ENCODE measurements around the gene DNAJB12. TPM values are rescaled to one million over a fixed set of nuclear protein-coding genes. Genes with fewer than 3 reads are reported as not detected.
"Not testable (repeated sequence)": the region's sequence is repeated elsewhere in the genome, so short reads cannot be mapped to it uniquely, and the experiment has no call there.

Gene DNAJB12
- total RNA-seq, 2 donors from 2014 or later = 36.9 to 38.5 TPM

DNA sequence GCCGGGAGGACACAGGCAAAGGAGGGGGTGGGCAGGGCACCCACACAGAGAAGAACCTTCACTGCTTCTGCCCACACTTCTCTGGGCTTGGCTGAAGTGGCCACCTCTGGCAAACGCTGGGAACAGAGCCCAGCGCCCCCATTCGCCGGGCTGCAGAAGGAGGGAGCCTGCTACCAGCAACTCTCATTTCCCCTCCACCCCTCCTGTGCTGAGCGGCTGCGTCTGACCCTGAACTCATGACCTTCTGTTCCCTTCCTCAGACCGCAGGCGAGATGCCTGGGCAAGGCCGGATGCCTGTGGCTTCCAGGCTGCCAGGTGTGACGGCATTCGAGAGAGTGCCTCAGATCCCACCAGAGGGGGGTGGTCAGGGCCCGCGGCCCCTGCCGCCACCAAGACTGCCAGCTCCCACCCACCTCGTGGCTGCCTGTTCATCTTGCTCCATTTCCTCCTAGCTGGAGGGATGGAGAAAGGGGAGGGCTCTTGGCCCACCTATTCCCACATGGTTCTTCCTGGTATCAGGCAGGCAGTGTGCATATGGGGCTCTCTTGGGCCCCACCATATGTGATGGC, 19.8 kb downstream of the DNAJB12 start:
- DNase-seq = peak; percentile 75 to 89
- no peak for ATAC-seq
- intact Hi-C loops (cut with DNase I, micrococcal nuclease) = loop anchor here in 1 of 2 donors (10.0 kb wide), 3 partner anchors 60 to 290 kb away; partner anchors contain the start of gene DDIT4

GRCh38 chr10:72334196-72334824, 20.4 kb downstream of the DNAJB12 start:
- ATAC-seq = no peak
- no peak for DNase-seq
- intact Hi-C loops (cut with DNase I, micrococcal nuclease) = loop anchor here in 1 of 2 donors (10.0 kb wide), 3 partner anchors 60 to 290 kb away; partner anchors contain the start of gene DDIT4

DNA sequence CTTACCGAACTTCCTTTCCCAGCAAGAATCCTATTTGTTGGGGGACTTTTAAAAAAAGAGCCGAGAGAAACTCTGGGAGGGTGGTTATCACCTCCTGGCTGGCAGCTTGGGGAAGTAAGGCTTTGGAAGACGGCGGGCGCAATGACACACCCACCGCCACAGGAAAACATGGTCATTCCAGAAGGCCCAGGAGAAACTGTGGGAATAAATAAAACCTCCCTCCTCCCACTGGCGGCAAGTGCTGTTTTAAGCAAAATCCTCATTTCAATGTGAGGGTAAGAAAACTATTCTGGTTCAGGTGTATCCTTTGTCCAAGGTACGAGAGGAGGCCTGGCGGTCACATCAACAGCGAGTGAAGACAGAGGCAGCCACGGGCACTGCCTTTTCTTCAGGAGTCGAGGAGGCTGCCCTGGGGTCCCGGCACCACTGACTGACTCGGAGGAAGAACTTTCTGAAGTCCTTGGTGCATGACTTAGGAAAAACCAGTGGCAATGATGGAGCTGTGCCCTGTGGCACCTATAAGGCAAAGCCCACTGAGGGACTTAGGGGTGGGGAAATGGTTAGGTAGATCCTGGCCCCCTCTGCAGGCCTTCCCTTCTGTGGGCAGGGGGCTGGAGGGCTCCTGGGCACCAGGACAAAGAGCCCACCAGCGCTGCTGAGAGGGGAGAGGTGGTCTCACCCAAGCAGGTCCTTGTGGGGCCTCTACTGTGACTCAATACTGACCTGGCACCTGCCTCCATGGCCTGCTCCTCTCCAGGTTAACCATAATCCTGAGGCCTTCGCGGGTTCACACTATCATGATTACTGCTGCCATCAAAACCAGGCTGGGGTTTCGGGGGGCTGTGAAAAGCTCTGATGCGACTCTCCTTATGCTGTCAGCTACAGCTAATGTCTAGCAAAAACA, 21.4 kb downstream of the DNAJB12 start:
- ATAC-seq (no peak), DNase-seq (no peak)
- intact Hi-C loops (cut with DNase I, micrococcal nuclease) = loop anchor here in 1 of 2 donors (10.0 kb wide), 3 partner anchors 59 to 289 kb away; partner anchors contain the start of gene DDIT4

DNA sequence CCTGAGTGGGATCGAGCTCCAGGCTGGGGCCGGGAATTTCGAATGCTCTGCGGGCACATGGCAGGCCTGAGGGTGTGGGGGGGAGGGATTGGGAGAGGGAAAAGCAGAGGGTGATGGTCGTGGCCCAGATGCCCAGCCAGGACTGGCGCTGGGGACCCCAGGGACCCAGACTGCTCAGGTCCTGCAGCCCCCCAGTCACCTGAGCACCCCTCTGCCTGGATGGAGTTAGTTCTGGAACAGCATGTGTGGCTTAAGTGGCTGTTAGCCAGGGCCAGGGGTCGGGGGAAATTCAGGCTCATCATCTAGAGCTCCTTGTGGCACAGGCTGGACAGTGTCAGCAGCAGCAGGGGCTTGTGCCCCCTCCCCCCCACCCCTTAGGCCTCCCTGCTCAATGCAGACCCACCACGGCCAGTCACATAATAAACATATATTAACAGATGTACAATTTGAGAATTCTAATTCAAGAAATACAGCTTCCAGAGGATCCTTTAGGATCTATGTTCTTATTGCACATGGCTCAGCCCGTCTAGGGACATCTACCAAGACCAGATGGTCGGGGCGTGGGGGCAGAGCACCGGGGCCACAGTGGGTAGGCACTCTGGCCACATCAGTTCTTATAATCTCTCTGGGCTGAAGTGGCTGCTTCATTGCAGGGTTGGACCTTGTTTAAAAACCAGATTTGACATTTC, 22.2 kb downstream of the DNAJB12 start:
- ATAC-seq = peak; percentile 0
- no peak for DNase-seq
- intact Hi-C loops (cut with DNase I, micrococcal nuclease) = loop anchor here in 1 of 2 donors (10.0 kb wide), 3 partner anchors 58 to 288 kb away; partner anchors contain the start of gene DDIT4

DNA sequence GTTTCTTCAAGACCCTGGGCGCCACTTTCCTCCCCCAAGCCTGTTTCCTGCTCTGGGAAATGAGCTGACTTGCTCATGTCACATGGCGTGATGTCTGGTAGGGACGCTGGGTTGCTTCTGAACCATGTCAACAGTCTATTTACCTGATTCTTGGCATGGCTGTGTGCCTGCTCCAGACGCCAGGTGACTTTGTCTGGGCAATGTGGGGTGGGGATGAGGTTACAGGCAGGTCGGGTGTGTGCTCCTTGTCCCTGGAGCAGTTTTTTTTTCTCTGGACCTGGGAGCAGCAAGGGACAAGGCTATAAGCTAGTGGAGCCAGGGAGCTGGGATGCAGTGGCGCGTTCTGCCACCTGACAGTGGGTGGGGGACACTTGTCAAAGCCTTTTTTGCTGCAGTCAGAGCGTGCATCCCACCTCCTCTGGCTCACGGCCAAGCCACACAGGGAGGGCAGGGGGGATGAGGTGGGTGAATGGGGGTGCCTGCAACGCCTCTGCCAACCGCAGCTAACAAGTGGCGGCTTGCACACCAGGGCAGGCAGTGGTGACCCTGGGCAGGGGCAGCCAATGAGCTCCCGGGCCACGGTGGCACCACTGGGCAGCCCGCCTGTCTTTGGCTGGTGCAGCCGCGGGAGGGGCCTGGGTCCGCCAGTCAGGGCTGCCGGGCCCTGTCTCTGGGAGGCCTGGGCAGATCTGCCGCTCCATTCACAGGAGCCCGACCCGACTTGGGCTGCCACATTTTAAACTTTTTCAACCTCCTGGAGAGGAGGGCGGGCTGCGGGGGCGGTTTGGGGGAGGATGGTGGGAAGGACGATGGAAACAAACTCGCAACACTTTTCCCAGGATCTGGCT, 22.9 kb downstream of the DNAJB12 start:
- ATAC-seq (peak; percentile 76), DNase-seq (peak; percentile 87 to 93)
- intact Hi-C loops (cut with DNase I, micrococcal nuclease) = loop anchor here in 1 of 2 donors (10.0 kb wide), 3 partner anchors 57 to 287 kb away; partner anchors contain the start of gene DDIT4

DNA sequence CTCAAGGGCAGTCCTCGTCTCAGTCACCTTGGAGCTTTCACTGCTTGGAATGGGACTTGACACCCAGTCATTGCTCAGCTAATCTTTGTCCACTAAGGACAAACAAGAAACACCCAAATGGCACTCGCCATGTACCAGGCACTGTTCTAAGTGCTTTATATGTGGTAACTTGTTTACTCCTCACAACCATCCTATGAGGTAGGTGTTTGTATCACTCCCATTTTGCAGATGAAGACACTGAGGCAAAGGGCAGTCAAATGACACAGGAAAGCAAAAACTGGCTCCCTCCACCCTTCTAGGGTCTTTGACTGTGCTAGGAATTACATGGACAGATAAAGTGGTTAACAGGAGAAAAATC, 24.7 kb downstream of the DNAJB12 start:
- ATAC-seq (no peak), DNase-seq (no peak)
- intact Hi-C loops (cut with DNase I, micrococcal nuclease) = loop anchor here in 1 of 2 donors (10.0 kb wide), 3 partner anchors 55 to 285 kb away; partner anchors contain the start of gene DDIT4

DNA sequence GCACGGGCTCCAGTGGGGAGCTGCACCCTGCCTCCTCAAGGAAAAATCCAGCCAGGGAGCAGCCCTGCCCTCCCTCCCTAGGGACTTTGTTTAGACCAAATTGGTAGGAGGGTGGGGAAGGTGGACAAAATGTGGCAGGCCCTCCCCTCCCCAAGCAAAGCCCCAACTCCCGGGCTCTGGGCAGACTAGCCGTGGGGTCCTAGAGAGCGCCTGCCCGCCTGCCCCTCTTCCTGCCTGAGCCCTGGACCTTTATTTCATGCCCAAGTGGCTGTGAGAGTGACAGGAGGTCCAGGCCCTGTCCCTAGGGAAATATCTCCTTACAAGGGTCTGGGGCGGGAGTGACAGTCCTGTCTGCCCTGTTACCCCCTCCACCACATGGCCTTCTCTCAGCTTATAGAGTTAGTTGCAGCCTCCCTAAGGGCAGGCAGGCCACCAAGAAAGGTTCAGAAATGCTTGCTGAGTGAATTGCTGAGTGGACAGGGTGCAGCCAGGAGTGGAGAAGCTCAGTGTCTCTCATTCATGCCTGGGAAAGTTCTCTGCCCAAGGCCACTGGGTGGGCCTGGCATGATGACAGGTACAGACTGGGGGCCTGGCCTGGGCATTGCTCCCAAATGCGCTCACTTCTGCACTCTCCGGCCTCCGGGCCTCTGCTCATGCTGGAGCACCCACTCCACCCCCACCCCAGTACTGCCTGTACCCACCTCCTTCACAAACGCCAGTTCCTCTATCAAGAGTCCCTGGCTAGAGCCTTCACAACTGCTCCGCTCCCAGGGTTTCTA, 25.2 kb downstream of the DNAJB12 start:
- DNase-seq = peak in 1 of 2 donors; percentile 31
- no peak for ATAC-seq
- intact Hi-C loops (cut with DNase I, micrococcal nuclease) = loop anchor here in 1 of 2 donors (10.0 kb wide), 3 partner anchors 55 to 285 kb away; partner anchors contain the start of gene DDIT4

- DNase-seq = no peak
- no peak for ATAC-seq
- intact Hi-C loops (cut with DNase I, micrococcal nuclease) = no loop called here
Observed at GRCh38 chr10:72328829-72329204, 25.9 kb downstream of the DNAJB12 start.

- intact Hi-C loops (cut with DNase I, micrococcal nuclease) = no loop called here
Observed at GRCh38 chr10:72328045-72328828, 26.5 kb downstream of the DNAJB12 start.

DNA sequence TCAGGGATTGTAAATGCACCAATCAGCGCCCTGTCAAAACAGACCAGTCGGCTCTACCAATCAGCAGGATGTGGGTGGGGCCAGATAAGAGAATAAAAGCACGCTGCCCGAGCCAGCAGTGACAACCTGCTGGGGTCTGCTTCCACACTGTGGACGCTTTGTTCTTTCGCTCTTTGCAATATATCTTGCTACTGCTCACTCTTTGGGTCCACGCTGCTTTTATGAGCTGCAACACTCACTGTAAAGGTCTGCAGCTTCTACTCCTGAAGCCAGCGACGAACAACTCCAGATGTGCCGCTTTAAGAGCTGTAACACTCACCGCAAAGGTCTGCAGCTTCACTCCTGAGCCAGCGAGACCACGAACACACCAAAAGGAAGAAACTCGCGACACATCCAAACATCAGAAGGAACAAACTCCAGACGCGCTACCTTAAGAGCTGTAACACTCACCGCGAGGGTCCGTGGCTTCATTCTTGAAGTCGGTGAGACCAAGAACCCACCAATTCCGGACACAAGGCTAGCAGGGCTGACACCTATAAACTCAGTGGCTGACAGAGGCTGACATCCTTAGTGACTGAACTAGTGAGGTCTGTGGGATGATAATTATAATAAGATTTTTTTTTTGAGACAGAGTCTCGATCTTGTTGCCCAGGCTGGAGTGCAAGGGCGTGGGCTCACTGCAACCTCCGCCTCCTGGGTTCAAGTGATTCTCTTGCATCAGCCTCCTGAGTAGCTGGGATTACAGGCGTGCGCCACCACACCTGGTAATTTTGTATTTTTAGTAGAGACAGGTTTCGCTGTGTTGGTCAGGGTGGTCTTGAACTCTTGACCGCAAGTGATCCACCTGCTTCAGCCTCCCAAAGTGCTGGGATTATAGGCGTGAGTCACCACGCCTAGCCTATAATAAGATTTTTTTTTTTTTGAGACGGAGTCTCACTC, 27.8 kb downstream of the DNAJB12 start:
- intact Hi-C loops (cut with DNase I, micrococcal nuclease); ATAC-seq; DNase-seq: not testable (repeated sequence)

More at GRCh38 chr10:72328045-72328828, 26.5 kb downstream of the DNAJB12 start:
- peak in 1 of 2 donors; percentile 74 for DNase-seq
- peak; percentile 50 for ATAC-seq

- DNase-seq; ATAC-seq; intact Hi-C loops (cut with DNase I, micrococcal nuclease): not testable (repeated sequence)
Observed at GRCh38 chr10:72325243-72326175, 29.2 kb downstream of the DNAJB12 start.

DNA sequence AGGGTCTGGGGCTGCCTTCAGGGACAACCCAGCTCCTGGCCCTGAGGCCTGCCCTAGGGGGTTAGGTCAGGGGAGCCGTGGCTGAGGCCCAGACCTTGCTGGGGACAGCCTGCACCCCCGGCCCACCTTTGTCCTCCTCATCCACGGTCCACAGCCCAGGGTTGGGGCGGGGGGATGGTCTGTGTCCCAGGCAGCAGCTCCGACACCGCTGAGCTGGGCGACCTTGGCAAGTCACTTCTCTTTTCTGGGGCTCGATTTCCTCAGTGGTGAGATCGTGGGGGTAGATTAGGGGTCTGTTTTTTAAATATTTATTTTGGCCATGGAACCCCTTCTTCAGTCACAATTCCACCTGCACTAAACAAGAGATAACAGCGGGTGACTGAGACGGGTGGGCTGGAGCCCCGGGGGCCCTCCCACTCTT, 30.9 kb downstream of the DNAJB12 start:
- intact Hi-C loops (cut with DNase I, micrococcal nuclease) = no loop called here
- DNase-seq = no peak
- ATAC-seq = no peak

- intact Hi-C loops (cut with DNase I, micrococcal nuclease) = no loop called here
- ATAC-seq (no peak), DNase-seq (no peak)
Observed at GRCh38 chr10:72323108-72323749, 31.5 kb downstream of the DNAJB12 start.
